DOHH2 (cell line): Measurements from ENCODE around the gene HEXIM2.

ENCODE experiments used
- H3F3A ChIP-seq: fragments of 200-600 bp; sonication (generic), shearing (Covaris generic); 2 replicates; pipeline ENCODE4 v1.6.0; 2016; ENCODE audit warnings: antibody characterized with exemption, mild to moderate bottlenecking; ENCODE audit not compliant: control insufficient read depth, insufficient read depth
- H3K27ac ChIP-seq: fragments of 200-600 bp; sonication (generic); 2 replicates; pipeline ENCODE4 v1.5.1; 2014; ENCODE audit warnings: low read depth, mild to moderate bottlenecking, low read length, moderate library complexity
- H3K27me3 ChIP-seq: fragments of 200-600 bp; sonication (generic); 2 replicates; pipeline ENCODE4 v1.6.1; 2014; ENCODE audit warnings: mild to moderate bottlenecking, low read length, mixed read lengths; ENCODE audit not compliant: control insufficient read depth
- H3K36me3 ChIP-seq: fragments of 200-600 bp; sonication (generic); 2 replicates; pipeline ENCODE4 v1.6.1; 2014; ENCODE audit warnings: mild to moderate bottlenecking, low read length, moderate library complexity, mixed read lengths; ENCODE audit not compliant: control insufficient read depth
- H3K4me1 ChIP-seq: fragments of 200-600 bp; sonication (generic); 2 replicates; pipeline ENCODE4 v1.6.1; 2014; ENCODE audit warnings: mild to moderate bottlenecking, low read length, mixed read lengths; ENCODE audit not compliant: control insufficient read depth
- H3K4me2 ChIP-seq: fragments of 200-600 bp; sonication (generic); 2 replicates; pipeline ENCODE4 v1.6.0; 2014; ENCODE audit warnings: mild to moderate bottlenecking, low read length, moderate library complexity
- H3K4me3 ChIP-seq: fragments of 200-600 bp; sonication (generic); 2 replicates; pipeline ENCODE4 v1.5.1; 2014; ENCODE audit warnings: mild to moderate bottlenecking, low read length, mixed read lengths
- H3K79me2 ChIP-seq: fragments of 200-600 bp; sonication (generic); 2 replicates; pipeline ENCODE4 v1.6.1; 2014; ENCODE audit warnings: mild to moderate bottlenecking, low read length, mixed read lengths; ENCODE audit not compliant: control insufficient read depth
- H3K9me2 ChIP-seq: fragments of 200-600 bp; sonication (generic); replicated peaks from 2 replicates; pipeline ENCODE4 v1.6.1; 2014; ENCODE audit warnings: mild to moderate bottlenecking, low read length, mixed read lengths; ENCODE audit not compliant: control insufficient read depth
- H3K9me3 ChIP-seq: fragments of 200-600 bp; sonication (generic); 2 replicates; pipeline ENCODE4 v1.6.1; 2014; ENCODE audit warnings: antibody characterized with exemption, low read length, mixed read lengths; ENCODE audit not compliant: control insufficient read depth, insufficient read depth
- H4K20me1 ChIP-seq: fragments of 200-600 bp; sonication (generic); 2 replicates; pipeline ENCODE4 v1.6.0; 2014; ENCODE audit warnings: low read depth, mild to moderate bottlenecking, antibody characterized with exemption, low read length, moderate library complexity; ENCODE audit not compliant: control insufficient read depth, insufficient read depth
- EZH2phosphoT487 ChIP-seq: fragments of 200-600 bp; sonication (generic); IDR thresholded peaks from 2 replicates; pipeline ENCODE4 v1.6.1; 2017; ENCODE audit warnings: borderline replicate concordance, mild to moderate bottlenecking, antibody characterized with exemption, low read length, moderate library complexity, mixed read lengths
- TF ChIP-seq, protein P1 (sequence below): fragments of 200-600 bp; sonication (generic); IDR thresholded peaks from one replicate; pipeline ENCODE4 v1.5.1; 2014; ENCODE audit warnings: antibody characterized with exemption, mild to moderate bottlenecking, low read depth, low read length; ENCODE audit not compliant: poor library complexity, severe bottlenecking

The HEXIM2 gene

DNA sequence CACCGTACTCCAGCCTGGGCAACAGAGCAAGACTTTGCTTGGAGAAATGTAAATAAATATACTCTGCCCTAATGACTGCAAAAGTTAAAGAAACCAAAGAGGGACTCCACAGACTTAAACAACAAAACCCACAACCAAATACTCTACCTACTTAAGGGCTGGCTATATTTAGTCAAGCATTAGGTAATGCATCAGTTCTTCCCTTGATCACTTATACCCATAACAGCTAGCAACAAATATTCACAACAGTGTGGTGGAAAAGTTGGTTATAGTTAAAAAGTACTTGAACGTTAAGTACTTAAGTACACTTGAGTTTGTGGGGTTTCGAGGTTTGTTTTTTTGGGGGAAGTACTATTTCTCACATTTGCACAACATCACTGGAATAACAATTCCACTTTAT is 5.4 kb upstream of the HEXIM2 start:
- Histone ChIP-seq H3K9me3 (no peaks in the 10 kb centered on the region), H3K27ac (no peak overlapping the region), H4K20me1 (peaks cover 2% of the 10 kb centered on the region; the same call in 1 of the 2 replicates), H3K4me2 (no peak overlapping the region), H3K79me2 (peaks cover 34% of the 10 kb centered on the region), H3K36me3 (peaks cover 19% of the 10 kb centered on the region), H3K4me3 (no peak overlapping the region), H3K9me2 (no peaks in the 10 kb centered on the region), H3K27me3 (no peaks in the 10 kb centered on the region), H3K4me1 (peaks cover 14% of the 10 kb centered on the region), H3F3A (peaks cover 10% of the 10 kb centered on the region)
- TF ChIP-seq, protein P1, sequence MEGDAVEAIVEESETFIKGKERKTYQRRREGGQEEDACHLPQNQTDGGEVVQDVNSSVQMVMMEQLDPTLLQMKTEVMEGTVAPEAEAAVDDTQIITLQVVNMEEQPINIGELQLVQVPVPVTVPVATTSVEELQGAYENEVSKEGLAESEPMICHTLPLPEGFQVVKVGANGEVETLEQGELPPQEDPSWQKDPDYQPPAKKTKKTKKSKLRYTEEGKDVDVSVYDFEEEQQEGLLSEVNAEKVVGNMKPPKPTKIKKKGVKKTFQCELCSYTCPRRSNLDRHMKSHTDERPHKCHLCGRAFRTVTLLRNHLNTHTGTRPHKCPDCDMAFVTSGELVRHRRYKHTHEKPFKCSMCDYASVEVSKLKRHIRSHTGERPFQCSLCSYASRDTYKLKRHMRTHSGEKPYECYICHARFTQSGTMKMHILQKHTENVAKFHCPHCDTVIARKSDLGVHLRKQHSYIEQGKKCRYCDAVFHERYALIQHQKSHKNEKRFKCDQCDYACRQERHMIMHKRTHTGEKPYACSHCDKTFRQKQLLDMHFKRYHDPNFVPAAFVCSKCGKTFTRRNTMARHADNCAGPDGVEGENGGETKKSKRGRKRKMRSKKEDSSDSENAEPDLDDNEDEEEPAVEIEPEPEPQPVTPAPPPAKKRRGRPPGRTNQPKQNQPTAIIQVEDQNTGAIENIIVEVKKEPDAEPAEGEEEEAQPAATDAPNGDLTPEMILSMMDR = no peak
- TF ChIP-seq EZH2phosphoT487 = no peak

DNA sequence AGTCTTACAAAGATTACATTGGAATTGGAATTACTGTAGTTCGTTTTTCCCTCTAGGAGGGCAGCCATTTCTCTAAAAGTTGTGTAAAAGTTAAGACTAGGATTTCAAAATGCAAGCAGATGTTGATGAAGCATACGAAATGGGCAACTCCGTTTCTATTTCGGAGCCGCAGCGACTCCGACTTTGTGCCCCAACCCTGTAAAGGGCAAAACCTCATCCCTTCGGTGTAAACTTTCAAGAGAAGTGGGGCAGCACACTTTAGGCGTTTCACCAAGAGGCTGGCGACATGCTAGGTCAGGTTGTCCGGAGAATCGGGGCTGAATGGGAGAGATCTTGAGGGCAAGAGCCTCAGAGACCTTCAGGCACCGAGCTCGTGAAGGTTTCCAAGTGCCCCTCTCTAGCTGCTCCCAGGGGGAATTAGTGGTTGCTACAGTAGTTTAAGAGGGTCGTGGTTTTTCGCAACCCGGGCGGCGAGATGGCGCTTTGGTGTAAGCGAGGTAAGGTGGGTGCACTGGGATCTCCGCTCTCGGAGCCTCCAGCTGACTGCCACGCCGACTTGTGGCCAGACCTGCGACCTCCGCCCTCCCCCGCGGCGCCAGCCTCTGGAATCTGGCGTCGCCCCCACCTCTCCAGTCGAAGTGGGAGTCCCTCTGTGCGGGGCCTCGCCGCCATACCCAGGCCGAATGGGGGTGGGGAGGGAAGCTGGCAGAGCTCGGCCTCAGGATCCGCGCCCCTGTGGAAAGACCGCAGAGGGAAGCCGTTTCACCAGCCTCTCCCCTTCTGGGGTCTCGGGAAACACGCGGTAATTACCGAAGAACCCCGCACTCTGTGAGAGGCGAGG is 1.0 kb upstream of the HEXIM2 start:
- Histone ChIP-seq H3K36me3 (peaks cover 19% of the 10 kb centered on the region), H3K79me2 (peaks cover 34% of the 10 kb centered on the region), H3F3A (peaks cover 3% of the 10 kb centered on the region; the same call in 1 of the 2 replicates), H3K4me3 (peak overlapping the region; percentile 85), H3K27me3 (no peaks in the 10 kb centered on the region), H3K4me2 (peak overlapping the region; percentile 75), H3K4me1 (peaks cover 18% of the 10 kb centered on the region), H3K27ac (peak overlapping the region; percentile 68), H4K20me1 (no peaks in the 10 kb centered on the region), H3K9me3 (no peaks in the 10 kb centered on the region), H3K9me2 (no peaks in the 10 kb centered on the region)
- TF ChIP-seq, protein P1 = peak; percentile 45
- TF ChIP-seq EZH2phosphoT487 = no peak

DNA sequence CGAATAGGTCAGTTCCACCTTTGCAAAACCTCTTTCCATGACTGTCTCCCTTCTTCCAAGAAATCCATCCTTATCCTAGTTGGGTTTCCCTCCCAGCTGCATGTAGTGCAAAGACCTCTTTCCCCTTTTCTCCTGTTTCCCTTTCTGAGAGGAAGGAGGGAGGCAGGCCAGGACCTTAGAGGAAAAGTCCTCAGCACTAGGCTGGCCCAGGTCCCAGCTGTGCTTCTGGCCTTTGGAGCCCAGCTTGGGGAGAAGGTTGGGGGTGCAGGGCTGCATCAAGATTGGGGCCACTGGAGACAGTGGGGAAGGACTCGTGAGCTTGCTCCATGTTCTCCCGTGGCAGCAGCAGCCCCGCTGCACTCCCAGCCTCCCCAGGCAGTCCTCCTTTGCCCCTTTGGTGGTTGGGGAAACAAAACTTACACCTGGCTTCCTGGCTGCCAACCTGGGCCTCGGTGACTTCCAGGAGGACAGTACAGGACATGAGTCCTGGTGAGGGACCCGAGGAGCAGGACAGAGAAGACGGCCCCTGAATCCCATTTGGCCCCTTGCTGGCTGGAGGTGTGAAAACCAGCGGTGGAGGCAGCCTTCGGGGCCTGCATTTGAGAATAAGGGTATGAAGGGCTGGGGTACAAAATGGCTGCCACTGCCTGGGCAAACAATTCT is 481 bp downstream of the HEXIM2 start:
- H3K27ac ChIP-seq = no peak overlapping the region
- H3K27me3 ChIP-seq = no peaks in the 10 kb centered on the region
- no peaks in the 10 kb centered on the region for H3K9me2 ChIP-seq
- no peaks in the 10 kb centered on the region for H3K9me3 ChIP-seq
- TF ChIP-seq EZH2phosphoT487 = no peak
- TF ChIP-seq, protein P1 = no peak
- peak overlapping the region; percentile 84 for H3K4me2 ChIP-seq
- no peaks in the 10 kb centered on the region for H4K20me1 ChIP-seq
- peaks cover 32% of the 10 kb centered on the region for H3K79me2 ChIP-seq
- H3F3A ChIP-seq = peaks cover 3% of the 10 kb centered on the region; the same call in 1 of the 2 replicates
- H3K4me3 ChIP-seq = peak overlapping the region; percentile 85
- H3K4me1 ChIP-seq = peaks cover 18% of the 10 kb centered on the region
- peaks cover 19% of the 10 kb centered on the region for H3K36me3 ChIP-seq
